ENCODE results near the gene PRXL2C.
A peak's percentile ranks its signal among the peaks of the same experiment; 100 is the strongest.
"Not testable (repeated sequence)": the region's sequence is repeated elsewhere in the genome, so short reads cannot be mapped to it uniquely, and the experiment has no call there.

Gene PRXL2C

GRCh38 chr9:96655198-96655851, at the start of gene PRXL2C:
Gene PRXL2C (minus strand): TSS chr9:96655317. CDS start chr9:96655281, 36 bp downstream.
- Mint-ChIP-seq H3K4me1 (peaks cover 13 to 27% of the 10 kb centered on the region in 2 donors), H3K4me3 (peak within 1 kb of the TSS; percentile 85 to 91), H3K27ac (peak within 1 kb of the TSS; percentile 97), H3K9me3 (no peaks in the 10 kb centered on the region), H3K36me3 (peaks cover 1 to 13% of the 10 kb centered on the region in 2 donors), H3K27me3 (peaks cover 0 to 16% of the 10 kb centered on the region in 2 donors)
- peak; percentile 68 for DNase-seq
- ATAC-seq (replicated peaks): peak; percentile 85 to 88

GRCh38 chr9:96700721-96701375, 45.7 kb upstream of the PRXL2C start:
- ATAC-seq (replicated peaks); H3K4me3 Mint-ChIP-seq; H3K27ac Mint-ChIP-seq; DNase-seq; H3K27me3 Mint-ChIP-seq; H3K4me1 Mint-ChIP-seq: not testable (repeated sequence)
- peaks cover 13 to 29% of the 10 kb centered on the region in 2 donors for H3K9me3 Mint-ChIP-seq
- peaks cover 12 to 30% of the 10 kb centered on the region in 2 donors for H3K36me3 Mint-ChIP-seq

GRCh38 chr9:96691326-96691725, 36.2 kb upstream of the PRXL2C start:
- no peak for DNase-seq
- H3K27me3 Mint-ChIP-seq: peaks cover 0 to 3% of the 10 kb centered on the region in 2 donors

GRCh38 chr9:96688745-96689464, 33.8 kb upstream of the PRXL2C start:
- H3K4me3 Mint-ChIP-seq: no peak overlapping the region
- peaks cover 5 to 8% of the 10 kb centered on the region in 2 donors for H3K4me1 Mint-ChIP-seq
- H3K9me3 Mint-ChIP-seq: peaks cover 9 to 12% of the 10 kb centered on the region in 2 donors
- DNase-seq (no peak), ATAC-seq (replicated peaks) (no peak)
- peaks cover 0 to 3% of the 10 kb centered on the region in 2 donors for H3K27me3 Mint-ChIP-seq
- peaks cover 11 to 18% of the 10 kb centered on the region in 2 donors for H3K36me3 Mint-ChIP-seq
- no peak overlapping the region for H3K27ac Mint-ChIP-seq

More at GRCh38 chr9:96691326-96691725, 36.2 kb upstream of the PRXL2C start:
- Mint-ChIP-seq H3K4me3 (no peak overlapping the region), H3K27ac (no peak overlapping the region), H3K4me1 (peaks cover 6 to 8% of the 10 kb centered on the region in 2 donors), H3K36me3 (peaks cover 12 to 20% of the 10 kb centered on the region in 2 donors), H3K9me3 (peaks cover 8 to 12% of the 10 kb centered on the region in 2 donors)
- no peak for ATAC-seq (replicated peaks)

- Mint-ChIP-seq H3K4me3 (no peak overlapping the region), H3K27ac (peak overlapping the region; percentile 11), H3K4me1 (peaks cover 5 to 8% of the 10 kb centered on the region in 2 donors), H3K36me3 (peaks cover 11 to 17% of the 10 kb centered on the region in 2 donors), H3K9me3 (peaks cover 9 to 12% of the 10 kb centered on the region in 2 donors), H3K27me3 (peaks cover 0 to 3% of the 10 kb centered on the region in 2 donors)
- ATAC-seq (replicated peaks) (no peak), DNase-seq (no peak)
Observed at GRCh38 chr9:96688187-96688586, 33.1 kb upstream of the PRXL2C start.

- Mint-ChIP-seq H3K27ac (peak overlapping the region; percentile 89), H3K27me3 (peaks cover 0 to 3% of the 10 kb centered on the region in 2 donors), H3K9me3 (peaks cover 8 to 9% of the 10 kb centered on the region in 2 donors), H3K4me3 (peak overlapping the region; percentile 89 to 90), H3K4me1 (peaks cover 5 to 8% of the 10 kb centered on the region in 2 donors), H3K36me3 (peaks cover 11 to 17% of the 10 kb centered on the region in 2 donors)
- ATAC-seq (replicated peaks) (peak; percentile 97 to 98), DNase-seq (peak; percentile 86)
Observed at GRCh38 chr9:96686638-96687335, 31.7 kb upstream of the PRXL2C start.

- peaks cover 0 to 2% of the 10 kb centered on the region in 2 donors for H3K9me3 Mint-ChIP-seq
- H3K4me1 Mint-ChIP-seq: no peaks in the 10 kb centered on the region
- no peak overlapping the region for H3K27ac Mint-ChIP-seq
- DNase-seq: no peak
- ATAC-seq (replicated peaks): no peak
- H3K4me3 Mint-ChIP-seq: no peak overlapping the region
- H3K36me3 Mint-ChIP-seq: no peaks in the 10 kb centered on the region
- no peaks in the 10 kb centered on the region for H3K27me3 Mint-ChIP-seq
Observed at GRCh38 chr9:96680812-96681499, 25.8 kb upstream of the PRXL2C start.

- H3K36me3 Mint-ChIP-seq: no peaks in the 10 kb centered on the region
- DNase-seq: no peak
- no peaks in the 10 kb centered on the region for H3K9me3 Mint-ChIP-seq
- no peak overlapping the region for H3K27ac Mint-ChIP-seq
- H3K27me3 Mint-ChIP-seq: peaks cover 6 to 7% of the 10 kb centered on the region in 2 donors
- ATAC-seq (replicated peaks): no peak
- no peak overlapping the region for H3K4me3 Mint-ChIP-seq
- H3K4me1 Mint-ChIP-seq: no peaks in the 10 kb centered on the region
Observed at GRCh38 chr9:96674906-96675538, 19.9 kb upstream of the PRXL2C start.

GRCh38 chr9:96673786-96674185, 18.7 kb upstream of the PRXL2C start:
- ATAC-seq (replicated peaks); H3K9me3 Mint-ChIP-seq; H3K4me1 Mint-ChIP-seq; H3K27ac Mint-ChIP-seq; H3K36me3 Mint-ChIP-seq; DNase-seq; H3K4me3 Mint-ChIP-seq: not testable (repeated sequence)
- H3K27me3 Mint-ChIP-seq: peaks cover 6 to 13% of the 10 kb centered on the region in 2 donors

GRCh38 chr9:96668868-96669534, 13.9 kb upstream of the PRXL2C start:
- DNase-seq (no peak), ATAC-seq (replicated peaks) (no peak)
- Mint-ChIP-seq H3K4me1 (no peaks in the 10 kb centered on the region), H3K4me3 (no peak overlapping the region), H3K27me3 (peaks cover 14 to 17% of the 10 kb centered on the region in 2 donors), H3K9me3 (no peaks in the 10 kb centered on the region), H3K36me3 (no peaks in the 10 kb centered on the region), H3K27ac (peak overlapping the region; percentile 51)

- no peak for ATAC-seq (replicated peaks)
- no peaks in the 10 kb centered on the region for H3K4me1 Mint-ChIP-seq
Observed at GRCh38 chr9:96667363-96667728, 12.2 kb upstream of the PRXL2C start.

GRCh38 chr9:96666653-96667362, 11.7 kb upstream of the PRXL2C start:
- peak; percentile 13 for DNase-seq
- H3K4me1 Mint-ChIP-seq, H3K27ac Mint-ChIP-seq, H3K36me3 Mint-ChIP-seq, H3K9me3 Mint-ChIP-seq, H3K4me3 Mint-ChIP-seq: not testable (repeated sequence)
- ATAC-seq (replicated peaks): peak; percentile 91 to 94
- peaks cover 7 to 13% of the 10 kb centered on the region in 2 donors for H3K27me3 Mint-ChIP-seq

More at GRCh38 chr9:96667363-96667728, 12.2 kb upstream of the PRXL2C start:
- no peak overlapping the region for H3K4me3 Mint-ChIP-seq
- no peak overlapping the region for H3K27ac Mint-ChIP-seq
- H3K27me3 Mint-ChIP-seq: peaks cover 8 to 15% of the 10 kb centered on the region in 2 donors
- DNase-seq: no peak
- no peaks in the 10 kb centered on the region for H3K9me3 Mint-ChIP-seq
- H3K36me3 Mint-ChIP-seq: no peaks in the 10 kb centered on the region

Measured in stimulated activated naive B cell treated with anti-CD40 and anti-IgM and Interleukin-4, amounts not matched to agents 10 μg/mL and 1 μg/mL and 100 μg/mL, for 72 hours (primary cell).